Fibroblast of lung (primary cell): Measurements from ENCODE around the gene SORBS1. TPM values are rescaled to one million over a fixed set of nuclear protein-coding genes. Genes with fewer than 3 reads are reported as not detected.

ENCODE experiments used
- DNase-seq, 2 donors: peaks; one replicate each; pipeline versions ENCODE4 v3.0.0 to v3.0.0-alpha.2; 2010; ENCODE audit warnings: low read depth in 2 of 2
- H2AFZ ChIP-seq: 2 replicates; pipeline ENCODE4 v1.5.1; 2012; ENCODE audit warnings: low read length, control low read depth, inconsistent platforms
- H3K27ac ChIP-seq: 2 replicates; pipeline ENCODE4 v1.5.1; 2011; ENCODE audit warnings: low read length, control low read depth; ENCODE audit not compliant: insufficient read depth
- H3K27me3 ChIP-seq: 2 replicates; pipeline ENCODE4 v1.5.1; 2011; ENCODE audit warnings: mild to moderate bottlenecking, low read length; ENCODE audit not compliant: control insufficient read depth, insufficient read depth
- H3K36me3 ChIP-seq: 2 replicates; pipeline ENCODE4 v1.5.1; 2011; ENCODE audit warnings: low read length; ENCODE audit not compliant: control insufficient read depth, insufficient read depth
- H3K4me1 ChIP-seq: 2 replicates; pipeline ENCODE4 v1.5.1; 2011; ENCODE audit warnings: low read length; ENCODE audit not compliant: control insufficient read depth, insufficient read depth; ENCODE audit errors: extremely low read depth
- H3K4me2 ChIP-seq: 2 replicates; pipeline ENCODE4 v1.5.1; 2011; ENCODE audit warnings: low read length, control low read depth; ENCODE audit not compliant: insufficient read depth; ENCODE audit errors: extremely low read depth
- H3K4me3 ChIP-seq, 4 experiments: fragments of 200-600 bp in 1 of 4; sonication (generic) in 1 of 4; replicated peaks in 1 of 4; 2 replicates each; pipeline ENCODE4 v1.5.1; 2011 to 2016; ENCODE audit warnings: low read length in 4 of 4, low read depth in 3 of 4, mild to moderate bottlenecking in 3 of 4, control low read depth in 2 of 4, inconsistent platforms in 1 of 4, mixed read lengths in 1 of 4; ENCODE audit not compliant: insufficient read depth in 1 of 4; ENCODE audit errors: control extremely low read depth in 1 of 4
- H3K79me2 ChIP-seq: 2 replicates; pipeline ENCODE4 v1.5.1; 2012; ENCODE audit warnings: mild to moderate bottlenecking, low read length, inconsistent platforms; ENCODE audit not compliant: control insufficient read depth, insufficient read depth
- H3K9ac ChIP-seq: 2 replicates; pipeline ENCODE4 v1.5.1; 2011; ENCODE audit warnings: mild to moderate bottlenecking, low read length, control low read depth; ENCODE audit not compliant: insufficient read depth
- H3K9me3 ChIP-seq: 2 replicates; pipeline ENCODE4 v1.5.1; 2012; ENCODE audit warnings: low read depth, low read length; ENCODE audit not compliant: control insufficient read depth, insufficient read depth
- H4K20me1 ChIP-seq: 2 replicates; pipeline ENCODE4 v1.5.1; 2011; ENCODE audit warnings: low read length; ENCODE audit not compliant: control insufficient read depth, insufficient read depth; ENCODE audit errors: extremely low read depth
- CTCF ChIP-seq, 2 donors: IDR thresholded peaks in 1 of 2; conservative IDR thresholded peaks in 1 of 2; 1 replicate in 1 of 2; 2 replicates in 1 of 2; pipeline ENCODE4 v1.5.1; 2011 to 2012; ENCODE audit warnings: low read length in 2 of 2, control low read depth in 1 of 2, inconsistent platforms in 1 of 2, low read depth in 1 of 2, mild to moderate bottlenecking in 1 of 2
- EZH2 ChIP-seq: IDR thresholded peaks from 2 replicates; pipeline ENCODE4 v1.5.1; 2012; ENCODE audit warnings: low read length, control low read depth, mild to moderate bottlenecking; ENCODE audit errors: missing control alignments
- polyA plus RNA-seq, 2 donors: library from polyadenylated mRNA; depleted of rRNA in 1 of 2; stranded (reverse) in 1 of 2; unstranded in 1 of 2; fragments of >200 nt; gene quantifications; 2 replicates each; pipeline ENCODE4 v1.2.1, GENCODE V29; 2011 to 2012; ENCODE audit warnings: missing spikeins in 1 of 2
- total RNA-seq: library from RNA; depleted of rRNA; stranded (reverse); fragments of >200 nt; gene quantifications from 2 replicates; pipeline ENCODE4 v1.2.1, GENCODE V29; 2014

Gene SORBS1
- total and polyA plus RNA-seq, 2 donors (not counting 1 experiment from before 2014, with no cell fraction given): 0.33 to 0.50 TPM

DNA sequence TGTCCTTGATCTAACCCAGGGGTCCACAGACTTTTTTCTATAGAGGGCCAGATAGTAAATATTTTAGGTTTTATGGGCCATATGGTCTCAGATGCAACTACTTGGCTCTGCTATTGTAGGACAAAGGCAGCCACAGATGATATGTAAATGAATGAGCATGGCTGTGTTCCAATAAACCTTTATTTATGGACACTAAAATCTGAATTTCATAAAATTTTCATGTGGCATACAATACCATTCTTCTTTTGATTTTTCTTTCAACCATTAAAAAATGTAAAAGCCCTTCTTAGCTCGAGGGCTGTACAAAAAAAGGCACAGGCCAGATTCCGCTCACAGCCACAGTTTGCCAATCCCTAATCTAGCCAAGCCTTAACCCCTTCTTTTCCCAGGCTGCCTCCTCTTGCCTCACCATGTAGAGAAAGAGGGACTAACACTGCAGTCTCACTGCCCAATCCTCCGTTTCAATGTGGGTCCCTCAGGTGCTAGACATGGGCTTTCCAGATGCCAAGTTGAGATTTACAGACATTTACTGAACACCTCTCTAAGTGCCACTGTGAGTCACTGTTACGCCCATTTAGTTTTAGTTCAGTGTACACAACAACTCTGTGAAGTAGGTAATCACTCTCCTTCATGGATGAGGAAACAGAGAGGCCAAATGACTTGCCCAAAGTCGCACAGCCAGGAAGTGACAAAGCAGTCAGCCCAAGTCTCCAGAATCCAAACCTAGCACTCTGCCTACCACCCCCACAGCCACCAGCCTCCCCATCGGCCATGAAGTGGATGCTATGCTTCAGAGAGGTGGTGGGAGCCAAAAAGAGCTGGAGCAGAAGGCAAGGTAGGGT lies 137.8 kb downstream of the SORBS1 start:
- no peaks in the 10 kb centered on the region for H3K4me1 ChIP-seq
- H3K36me3 ChIP-seq: no peaks in the 10 kb centered on the region
- no peaks in the 10 kb centered on the region for H3K79me2 ChIP-seq
- no peaks in the 10 kb centered on the region for H4K20me1 ChIP-seq
- peaks cover 4% of the 10 kb centered on the region for H3K27me3 ChIP-seq
- no peaks in the 10 kb centered on the region for H3K9me3 ChIP-seq
- no peak overlapping the region for H3K27ac ChIP-seq
- TF ChIP-seq CTCF (conservative IDR thresholded peaks at IDR 0.05 in 1 of 2, IDR thresholded peaks at IDR 0.05 in 1 of 2; ENCODE audit: low read depth in 1 of 2, low read length in 2 of 2): no peak
- TF ChIP-seq EZH2: no peak
- H3K4me2 ChIP-seq: no peak overlapping the region
- DNase-seq: no peak
- H2AFZ ChIP-seq: no peak overlapping the region
- no peak overlapping the region for H3K4me3 ChIP-seq
- no peak overlapping the region for H3K9ac ChIP-seq

- H2AFZ ChIP-seq: no peak overlapping the region
- no peaks in the 10 kb centered on the region for H4K20me1 ChIP-seq
- no peaks in the 10 kb centered on the region for H3K36me3 ChIP-seq
- H3K79me2 ChIP-seq: no peaks in the 10 kb centered on the region
- no peak for DNase-seq
- no peak overlapping the region for H3K4me2 ChIP-seq
- peaks cover 4% of the 10 kb centered on the region for H3K27me3 ChIP-seq
- no peaks in the 10 kb centered on the region for H3K4me1 ChIP-seq
- no peaks in the 10 kb centered on the region for H3K9me3 ChIP-seq
- no peak overlapping the region for H3K4me3 ChIP-seq
- no peak overlapping the region for H3K27ac ChIP-seq
- no peak overlapping the region for H3K9ac ChIP-seq
- TF ChIP-seq CTCF (conservative IDR thresholded peaks at IDR 0.05 in 1 of 2, IDR thresholded peaks at IDR 0.05 in 1 of 2; ENCODE audit: low read depth in 1 of 2, low read length in 2 of 2) (no peak), EZH2 (no peak)
Measured at GRCh38 chr10:95422233-95422632, 138.9 kb downstream of the SORBS1 start.

GRCh38 chr10:95421782-95422181 lies 139.4 kb downstream of the SORBS1 start:
- TF ChIP-seq CTCF (conservative IDR thresholded peaks at IDR 0.05 in 1 of 2, IDR thresholded peaks at IDR 0.05 in 1 of 2; ENCODE audit: low read depth in 1 of 2, low read length in 2 of 2): no peak
- no peak for TF ChIP-seq EZH2
- H3K9me3 ChIP-seq: no peaks in the 10 kb centered on the region
- DNase-seq: no peak
- H3K27ac ChIP-seq: no peak overlapping the region
- no peaks in the 10 kb centered on the region for H3K4me1 ChIP-seq
- no peaks in the 10 kb centered on the region for H3K79me2 ChIP-seq
- no peak overlapping the region for H3K9ac ChIP-seq
- H4K20me1 ChIP-seq: no peaks in the 10 kb centered on the region
- no peak overlapping the region for H2AFZ ChIP-seq
- H3K36me3 ChIP-seq: no peaks in the 10 kb centered on the region
- peaks cover 4% of the 10 kb centered on the region for H3K27me3 ChIP-seq
- no peak overlapping the region for H3K4me2 ChIP-seq
- no peak overlapping the region for H3K4me3 ChIP-seq
